T follicular helper cell (primary cell): ENCODE data around the gene PUDP.
A peak's percentile ranks its signal among the peaks of the same experiment; 100 is the strongest.
"Not testable (repeated sequence)": the region's sequence is repeated elsewhere in the genome, so short reads cannot be mapped to it uniquely, and the experiment has no call there.

ENCODE experiments used
- DNase-seq: peaks from one replicate; pipeline ENCODE4 v3.0.0-alpha.2; 2020; ENCODE audit warnings: low read depth

Gene PUDP

GRCh38 chrX:7109049-7109531 is 38.9 kb downstream of the PUDP start:
- DNase-seq, result no peak

- no peak for DNase-seq
Measured at GRCh38 chrX:7108030-7108429, 39.9 kb downstream of the PUDP start.

- DNase-seq, result no peak
Measured at GRCh38 chrX:7106649-7107048, 41.3 kb downstream of the PUDP start.

- DNase-seq, result no peak
Measured at GRCh38 chrX:7102119-7102518, 45.8 kb downstream of the PUDP start.

- DNase-seq, result no peak
Measured at GRCh38 chrX:7100022-7100421, 47.9 kb downstream of the PUDP start.

- not testable (repeated sequence) for DNase-seq
Measured at GRCh38 chrX:7095657-7096056, 52.3 kb downstream of the PUDP start.

GRCh38 chrX:7093305-7093704 is 54.6 kb downstream of the PUDP start:
- DNase-seq, result no peak

- no peak for DNase-seq
Measured at GRCh38 chrX:7092543-7092942, 55.4 kb downstream of the PUDP start.

- no peak for DNase-seq
Measured at GRCh38 chrX:7091923-7092322, 56.0 kb downstream of the PUDP start.

- DNase-seq, result no peak
Measured at GRCh38 chrX:7090641-7091040, 57.3 kb downstream of the PUDP start.

- peak; percentile 8 for DNase-seq
Measured at GRCh38 chrX:7088968-7089615, 58.9 kb downstream of the PUDP start.

- DNase-seq, result no peak
Measured at GRCh38 chrX:7086384-7086783, 61.6 kb downstream of the PUDP start.

- no peak for DNase-seq
Measured at GRCh38 chrX:7085879-7086278, 62.1 kb downstream of the PUDP start.

GRCh38 chrX:7084841-7085240 is 63.1 kb downstream of the PUDP start:
- no peak for DNase-seq

- DNase-seq, result peak; percentile 41
Measured at GRCh38 chrX:7083468-7084396, 64.2 kb downstream of the PUDP start.

GRCh38 chrX:7083021-7083420 is 64.9 kb downstream of the PUDP start:
- DNase-seq, result no peak

- no peak for DNase-seq
Measured at GRCh38 chrX:7082556-7082955, 65.4 kb downstream of the PUDP start.

- DNase-seq, result no peak
Measured at GRCh38 chrX:7077241-7078230, 70.4 kb downstream of the PUDP start.

GRCh38 chrX:7076245-7076661 is 71.7 kb downstream of the PUDP start:
- DNase-seq, result no peak

- DNase-seq, result no peak
Measured at GRCh38 chrX:7074908-7075204, 73.1 kb downstream of the PUDP start.

GRCh38 chrX:7074148-7074907 is 73.6 kb downstream of the PUDP start:
- no peak for DNase-seq
